HCT116 (cell line): ENCODE measurements around the gene NUDT5. TPM values are rescaled to one million over a fixed set of nuclear protein-coding genes. Genes with fewer than 3 reads are reported as not detected.

Experiments used
- ATAC-seq: fragments of 200-7000 bp; cut with Tn5 transposase; 2 replicates; pipeline ENCODE4 v1.9.1; 2020; ENCODE audit warnings: mild to moderate bottlenecking, moderate library complexity
- BruUV-seq: library from RNA; stranded (reverse); fragments of 400-500 nt; replicated peaks from 2 replicates; lab custom pipeline; 2021; lab: Mats Ljungman, UMichigan
- CTCF ChIA-PET: fragments of 300-600 bp; sonication (Branson Sonifier 250); formaldehyde crosslinking; loops from one replicate; lab custom pipeline; 2021; ENCODE audit warnings: antibody characterized with exemption; lab: Charles Lee
- POLR2A ChIA-PET: fragments of 300-600, 350-600 bp; sonication (Branson Sonifier 250); formaldehyde crosslinking; loops from one replicate; lab custom pipeline; 2021; ENCODE audit warnings: antibody characterized with exemption; lab: Charles Lee
- RAD21 ChIA-PET, 2 experiments: fragments of 300-600 bp; sonication (Branson Sonifier 250); formaldehyde crosslinking; loops; one replicate each; lab custom pipeline; 2023; ENCODE audit warnings: low total read pairs in 2 of 2; ENCODE audit not compliant: uncharacterized antibody in 2 of 2, unreplicated experiment in 2 of 2, low non-redundant PET in 1 of 2; lab: Charles Lee
- DNase-seq: peaks from one replicate; pipeline ENCODE4 v3.0.0-alpha.2; 2010; ENCODE audit warnings: low read depth, low spot score
- H2AFZ ChIP-seq: fragments of 200-600 bp; shearing (Covaris generic), sonication (generic); 2 replicates; pipeline ENCODE4 v1.6.1; 2017; ENCODE audit warnings: low read depth, mixed run types, mixed read lengths, antibody characterized with exemption, low read length; ENCODE audit not compliant: poor library complexity, severe bottlenecking
- H3K27ac ChIP-seq: 2 replicates; pipeline ENCODE4 v1.5.1; 2012; ENCODE audit warnings: low read depth, low read length
- H3K27me3 ChIP-seq: fragments of 200-600 bp; sonication (generic); 2 replicates; pipeline ENCODE4 v1.6.1; 2016; ENCODE audit warnings: mixed run types, low read length, mixed read lengths; ENCODE audit not compliant: insufficient read depth
- H3K36me3 ChIP-seq, 2 experiments: fragments of 200-500 bp in 1 of 2; fragments of 200-600 bp in 1 of 2; sonication (Bioruptor generic) in 1 of 2; sonication (generic) in 1 of 2; 2 replicates each; pipeline versions ENCODE4 v1.5.1 to v1.6.1; 2014 to 2016; ENCODE audit warnings: low read length in 2 of 2, inconsistent platforms in 1 of 2, mixed read lengths in 1 of 2, mixed run types in 1 of 2; ENCODE audit not compliant: insufficient read depth in 2 of 2, control insufficient read depth in 1 of 2
- H3K4me1 ChIP-seq, 2 experiments: fragments of 200-600 bp in 1 of 2; sonication (generic) in 1 of 2; 2 replicates each; pipeline versions ENCODE4 v1.5.1 to v1.6.1; 2012 to 2017; ENCODE audit warnings: low read length in 2 of 2, inconsistent platforms in 1 of 2, mild to moderate bottlenecking in 1 of 2, mixed read lengths in 1 of 2, mixed run types in 1 of 2, moderate library complexity in 1 of 2; ENCODE audit not compliant: insufficient read depth in 2 of 2, control insufficient read depth in 1 of 2
- H3K4me2 ChIP-seq: fragments of 200-600 bp; sonication (generic); 2 replicates; pipeline ENCODE4 v1.6.1; 2017; ENCODE audit warnings: mixed run types, low read length, mixed read lengths
- H3K4me3 ChIP-seq, 2 experiments: fragments of 200-600 bp in 1 of 2; sonication (generic) in 1 of 2; replicated peaks in 1 of 2; 2 replicates each; pipeline ENCODE4 v1.5.1; 2011 to 2016; ENCODE audit warnings: low read length in 2 of 2, control low read depth in 1 of 2, low read depth in 1 of 2, mild to moderate bottlenecking in 1 of 2, mixed read lengths in 1 of 2, mixed run types in 1 of 2
- H3K79me2 ChIP-seq: fragments of 200-600 bp; sonication (generic); 2 replicates; pipeline ENCODE4 v1.6.1; 2017; ENCODE audit warnings: mild to moderate bottlenecking, mixed run types, low read length, moderate library complexity, mixed read lengths; ENCODE audit not compliant: insufficient read depth
- H3K9ac ChIP-seq: fragments of 200-600 bp; sonication (generic); 2 replicates; pipeline ENCODE4 v1.6.1; 2016; ENCODE audit warnings: low read length, mixed read lengths
- H3K9me2 ChIP-seq: fragments of 200-600 bp; sonication (generic), shearing (Covaris generic); 2 replicates; pipeline ENCODE4 v1.6.1; 2017; ENCODE audit warnings: mixed run types, mild to moderate bottlenecking, moderate library complexity; ENCODE audit not compliant: insufficient read depth
- H3K9me3 ChIP-seq, 2 experiments: fragments of 200-500 bp in 1 of 2; fragments of 200-600 bp in 1 of 2; sonication (Bioruptor generic) in 1 of 2; sonication (generic) in 1 of 2; 2 replicates each; pipeline ENCODE4 v1.6.1; 2014 to 2017; ENCODE audit warnings: low read length in 2 of 2, mixed read lengths in 2 of 2, inconsistent platforms in 1 of 2, low read depth in 1 of 2, mild to moderate bottlenecking in 1 of 2, mixed run types in 1 of 2, moderate library complexity in 1 of 2; ENCODE audit not compliant: control insufficient read depth in 1 of 2, insufficient read depth in 1 of 2
- H4K20me1 ChIP-seq: fragments of 200-600 bp; sonication (generic), shearing (Covaris generic); 2 replicates; pipeline ENCODE4 v1.6.1; 2017; ENCODE audit warnings: mixed run types, mild to moderate bottlenecking, moderate library complexity; ENCODE audit not compliant: insufficient read depth
- CEBPB ChIP-seq: IDR thresholded peaks from 2 replicates; pipeline ENCODE4 v1.6.1; 2012; ENCODE audit warnings: low read depth
- SP1 ChIP-seq: IDR thresholded peaks from 2 replicates; pipeline ENCODE4 v1.6.1; 2012; ENCODE audit warnings: low read depth
- YY1 ChIP-seq: IDR thresholded peaks from 2 replicates; pipeline ENCODE4 v1.6.1; 2011; ENCODE audit warnings: low read length, low read depth, moderate library complexity, mild to moderate bottlenecking; ENCODE audit not compliant: insufficient replicate concordance; ENCODE audit errors: extremely low read depth
- ZNF274 ChIP-seq: fragments of 200-500 bp; sonication (Bioruptor generic); IDR thresholded peaks from 2 replicates; pipeline ENCODE4 v1.6.1; 2014; ENCODE audit warnings: mild to moderate bottlenecking, low read depth, low read length, inconsistent platforms
- intact Hi-C: fragments of 100-400 bp; cut with micrococcal nuclease; formaldehyde crosslinking; loops from 2 replicates; pipeline ENCODE4 v1.10.0; 2022
- total RNA-seq: library from RNA; stranded (reverse); gene quantifications from one replicate; pipeline ENCODE4 v1.2.1, GENCODE V29; 2021; ENCODE audit not compliant: unreplicated experiment
- TF ChIP-seq, protein P1 (sequence below): IDR thresholded peaks from 2 replicates; pipeline ENCODE4 v1.6.1; 2012; ENCODE audit warnings: low read depth
- TF ChIP-seq, protein P2 (sequence below): IDR thresholded peaks from 2 replicates; pipeline ENCODE4 v1.6.1; 2012

The NUDT5 gene
- total RNA-seq, 1 experiment from 2014 or later, result 101 TPM

DNA sequence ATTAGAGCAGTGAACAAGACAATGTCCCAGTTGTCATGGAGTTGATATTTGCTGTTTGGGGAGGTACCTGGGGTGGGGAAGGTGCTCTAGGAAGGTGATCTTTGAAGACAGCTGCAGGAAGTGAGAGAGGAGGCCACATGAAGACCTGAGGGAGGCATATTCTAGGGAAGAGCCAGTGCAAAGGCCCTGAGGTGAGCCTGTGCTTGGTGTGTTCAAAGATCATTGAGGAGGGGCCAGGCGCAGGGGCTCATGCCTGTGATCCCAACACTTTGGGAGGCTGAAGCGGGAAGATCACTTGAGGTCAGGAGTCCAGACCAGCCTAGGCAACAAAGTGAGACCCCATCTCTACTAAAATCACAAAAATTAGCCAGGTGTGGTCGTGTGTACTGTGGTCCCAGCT is 51.2 kb downstream of the NUDT5 start:
- no peaks in the 10 kb centered on the region for H3K9me3 ChIP-seq
- POLR2A ChIA-PET, result no interaction called here
- H4K20me1 ChIP-seq, result no peaks in the 10 kb centered on the region
- no TSS peak for BruUV-seq
- H3K4me2 ChIP-seq, result no peak overlapping the region
- peaks cover 5 to 7% of the 10 kb centered on the region in 2 experiments; a peak in 2 of 4 replicates for H3K36me3 ChIP-seq
- H3K79me2 ChIP-seq, result no peaks in the 10 kb centered on the region
- H3K4me3 ChIP-seq, result no peak overlapping the region
- H3K9ac ChIP-seq, result no peak overlapping the region
- H3K9me2 ChIP-seq, result no peaks in the 10 kb centered on the region
- CTCF ChIA-PET, result no interaction called here
- H3K27ac ChIP-seq, result no peak overlapping the region
- no peaks in the 10 kb centered on the region for H3K27me3 ChIP-seq
- RAD21 ChIA-PET, result no interaction called here
- no peak overlapping the region for H2AFZ ChIP-seq
- TF ChIP-seq SP1 (no peak), CEBPB (no peak), ZNF274 (no peak), YY1 (no peak)
- TF ChIP-seq, protein P1, sequence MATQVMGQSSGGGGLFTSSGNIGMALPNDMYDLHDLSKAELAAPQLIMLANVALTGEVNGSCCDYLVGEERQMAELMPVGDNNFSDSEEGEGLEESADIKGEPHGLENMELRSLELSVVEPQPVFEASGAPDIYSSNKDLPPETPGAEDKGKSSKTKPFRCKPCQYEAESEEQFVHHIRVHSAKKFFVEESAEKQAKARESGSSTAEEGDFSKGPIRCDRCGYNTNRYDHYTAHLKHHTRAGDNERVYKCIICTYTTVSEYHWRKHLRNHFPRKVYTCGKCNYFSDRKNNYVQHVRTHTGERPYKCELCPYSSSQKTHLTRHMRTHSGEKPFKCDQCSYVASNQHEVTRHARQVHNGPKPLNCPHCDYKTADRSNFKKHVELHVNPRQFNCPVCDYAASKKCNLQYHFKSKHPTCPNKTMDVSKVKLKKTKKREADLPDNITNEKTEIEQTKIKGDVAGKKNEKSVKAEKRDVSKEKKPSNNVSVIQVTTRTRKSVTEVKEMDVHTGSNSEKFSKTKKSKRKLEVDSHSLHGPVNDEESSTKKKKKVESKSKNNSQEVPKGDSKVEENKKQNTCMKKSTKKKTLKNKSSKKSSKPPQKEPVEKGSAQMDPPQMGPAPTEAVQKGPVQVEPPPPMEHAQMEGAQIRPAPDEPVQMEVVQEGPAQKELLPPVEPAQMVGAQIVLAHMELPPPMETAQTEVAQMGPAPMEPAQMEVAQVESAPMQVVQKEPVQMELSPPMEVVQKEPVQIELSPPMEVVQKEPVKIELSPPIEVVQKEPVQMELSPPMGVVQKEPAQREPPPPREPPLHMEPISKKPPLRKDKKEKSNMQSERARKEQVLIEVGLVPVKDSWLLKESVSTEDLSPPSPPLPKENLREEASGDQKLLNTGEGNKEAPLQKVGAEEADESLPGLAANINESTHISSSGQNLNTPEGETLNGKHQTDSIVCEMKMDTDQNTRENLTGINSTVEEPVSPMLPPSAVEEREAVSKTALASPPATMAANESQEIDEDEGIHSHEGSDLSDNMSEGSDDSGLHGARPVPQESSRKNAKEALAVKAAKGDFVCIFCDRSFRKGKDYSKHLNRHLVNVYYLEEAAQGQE, result no peak
- TF ChIP-seq, protein P2, sequence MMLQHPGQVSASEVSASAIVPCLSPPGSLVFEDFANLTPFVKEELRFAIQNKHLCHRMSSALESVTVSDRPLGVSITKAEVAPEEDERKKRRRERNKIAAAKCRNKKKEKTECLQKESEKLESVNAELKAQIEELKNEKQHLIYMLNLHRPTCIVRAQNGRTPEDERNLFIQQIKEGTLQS, result no peak
- intact Hi-C loops, result no loop called here
- no peak for DNase-seq
- ATAC-seq, result no peak
- H3K4me1 ChIP-seq, result no peaks in the 10 kb centered on the region
